ENCODE results near the gene RPRML. TPM values are rescaled to one million over a fixed set of nuclear protein-coding genes. Genes with fewer than 3 reads are reported as not detected.

RPRML gene
- total RNA-seq, 1 donor from 2014 or later = 0.32 TPM

DNA sequence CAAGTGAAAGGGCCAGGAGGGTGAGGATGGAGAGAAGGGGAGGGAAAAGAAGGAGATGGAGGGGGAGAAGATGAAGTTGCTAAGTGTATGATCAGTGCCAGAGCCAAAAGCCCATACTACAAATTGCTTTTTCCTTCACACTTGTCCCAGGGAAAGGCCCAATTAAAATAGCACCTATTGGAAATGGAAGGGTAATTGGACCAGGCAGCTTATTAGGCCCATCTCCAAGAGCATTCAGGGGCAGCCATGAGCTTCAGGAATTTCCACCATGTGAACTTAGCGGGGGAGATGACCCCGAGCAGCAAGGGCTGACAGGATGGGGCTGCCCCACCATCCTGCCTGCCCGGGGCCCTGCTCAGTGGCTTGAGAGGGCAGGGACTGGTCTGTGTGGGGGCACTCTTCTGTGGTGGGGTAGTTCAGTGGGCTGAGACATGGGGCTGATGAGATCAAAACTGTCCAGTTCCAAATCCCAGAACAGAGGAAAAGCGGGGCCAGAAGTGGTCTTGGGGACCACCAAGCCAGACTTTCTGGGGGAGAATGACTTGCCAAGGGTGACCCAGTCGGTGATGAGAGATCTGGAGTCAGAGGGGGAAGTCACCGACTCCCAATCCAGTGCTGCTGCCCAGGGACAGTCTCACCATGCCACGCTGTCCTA, 28.6 kb downstream of the RPRML start:
- DNase-seq = no peak
- ATAC-seq = no peak
- intact Hi-C loops (cut with micrococcal nuclease) = no loop called here

DNA sequence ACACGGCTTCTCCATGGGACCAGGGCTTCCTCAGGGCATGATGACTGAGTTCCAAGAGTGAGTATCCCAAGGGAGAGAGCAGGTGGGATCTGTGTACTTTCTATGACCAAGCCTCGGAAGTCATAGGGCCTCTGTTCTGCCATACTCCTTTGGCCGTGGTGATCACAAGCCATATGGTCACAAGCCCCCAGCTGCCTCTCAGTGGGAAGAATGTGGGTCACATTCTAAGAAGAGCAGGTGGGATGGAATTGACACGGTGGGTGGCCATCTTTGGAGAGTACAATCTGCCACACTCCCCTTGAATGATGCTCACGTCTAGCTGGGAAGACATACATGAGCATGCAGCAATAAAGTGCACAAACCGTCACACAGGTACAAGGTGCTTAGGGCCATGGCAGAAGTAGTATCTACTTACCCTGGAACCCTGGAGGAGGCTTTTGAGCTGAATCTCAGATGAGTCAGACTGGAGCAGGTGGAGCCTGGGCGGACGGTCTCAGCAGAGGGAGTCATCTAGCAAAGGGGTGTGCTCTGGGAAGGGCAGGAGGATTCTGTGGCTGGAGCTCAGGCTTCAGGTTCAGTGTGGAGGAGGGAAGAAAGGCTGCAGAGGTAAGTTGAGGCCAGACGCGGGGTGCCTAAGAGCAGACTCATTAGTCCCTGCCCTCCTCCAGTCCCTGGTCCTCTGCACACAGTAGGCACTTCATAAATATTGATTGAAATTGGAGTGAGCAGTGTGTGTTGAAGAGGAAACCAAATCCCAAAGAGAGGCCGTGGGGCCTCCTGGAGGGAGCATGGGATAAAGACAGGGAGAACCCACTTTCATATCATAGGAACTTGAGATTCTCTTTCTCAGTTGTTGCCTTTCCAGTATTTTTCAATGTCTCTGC, 29.5 kb downstream of the RPRML start:
- ATAC-seq (no peak), DNase-seq (no peak)
- intact Hi-C loops (cut with micrococcal nuclease) = no loop called here

DNA sequence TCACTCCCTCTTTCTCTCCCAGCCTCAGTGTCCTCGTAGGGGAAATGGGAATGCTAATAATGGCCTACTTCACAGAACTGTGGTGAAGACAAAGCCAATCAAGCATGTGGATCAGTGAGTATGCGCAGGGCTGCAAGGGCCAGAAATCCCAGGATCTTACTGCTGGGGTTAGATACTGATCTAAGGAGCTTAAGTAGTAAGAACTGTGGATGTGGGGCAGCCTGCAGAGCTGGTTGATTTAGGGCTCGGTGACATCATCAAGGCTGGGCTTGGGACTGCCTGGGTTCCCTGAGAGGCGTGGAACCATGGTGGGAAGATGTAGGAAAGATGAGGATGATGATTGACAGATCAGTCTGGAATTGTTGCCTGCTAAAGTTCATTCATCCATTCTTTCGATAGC, 30.5 kb downstream of the RPRML start:
- no peak for ATAC-seq
- DNase-seq = no peak
- intact Hi-C loops (cut with micrococcal nuclease) = no loop called here

DNA sequence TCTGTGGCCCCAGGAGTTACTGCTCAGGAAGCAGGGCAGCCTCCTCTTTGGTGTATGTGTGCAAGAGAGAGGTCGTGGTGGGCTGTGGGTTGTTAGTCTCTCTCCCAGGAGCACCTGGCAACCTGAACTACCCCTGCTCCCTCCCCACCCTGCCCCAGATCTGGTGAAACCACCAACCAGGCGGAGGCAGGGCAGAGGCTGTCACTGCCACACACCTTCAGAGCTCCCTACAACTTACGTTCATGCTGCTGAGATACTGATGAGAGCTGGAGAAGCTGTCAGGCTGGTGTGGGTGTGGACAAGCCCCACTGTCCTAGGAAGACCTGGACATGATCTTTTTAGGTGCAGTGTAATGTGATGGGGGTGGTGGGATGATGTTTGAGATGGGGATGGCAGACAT, 31.8 kb downstream of the RPRML start:
- no peak for DNase-seq
- intact Hi-C loops (cut with micrococcal nuclease) = no loop called here
- no peak for ATAC-seq

DNA sequence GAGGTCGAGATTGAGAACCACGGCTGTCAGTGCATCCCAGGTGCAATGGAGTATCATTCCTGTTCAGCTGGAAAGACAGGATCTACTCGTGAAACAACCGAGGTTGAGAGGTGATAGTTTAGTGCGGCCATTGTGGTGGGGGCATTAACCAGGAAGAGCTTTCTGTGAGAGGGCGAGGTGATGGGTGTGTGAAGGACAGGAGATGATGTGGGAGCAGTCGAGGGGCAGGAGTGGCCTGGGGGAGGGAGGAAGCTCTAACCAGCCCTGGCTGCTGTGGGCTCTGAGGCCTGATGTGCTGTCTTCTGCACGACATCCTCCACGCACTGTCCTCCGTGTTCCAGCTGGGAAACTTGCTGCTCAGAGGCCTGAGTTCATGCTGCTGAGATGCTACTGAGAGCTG, 34.1 kb downstream of the RPRML start:
- intact Hi-C loops (cut with micrococcal nuclease) = no loop called here
- DNase-seq = no peak
- ATAC-seq = no peak

DNA sequence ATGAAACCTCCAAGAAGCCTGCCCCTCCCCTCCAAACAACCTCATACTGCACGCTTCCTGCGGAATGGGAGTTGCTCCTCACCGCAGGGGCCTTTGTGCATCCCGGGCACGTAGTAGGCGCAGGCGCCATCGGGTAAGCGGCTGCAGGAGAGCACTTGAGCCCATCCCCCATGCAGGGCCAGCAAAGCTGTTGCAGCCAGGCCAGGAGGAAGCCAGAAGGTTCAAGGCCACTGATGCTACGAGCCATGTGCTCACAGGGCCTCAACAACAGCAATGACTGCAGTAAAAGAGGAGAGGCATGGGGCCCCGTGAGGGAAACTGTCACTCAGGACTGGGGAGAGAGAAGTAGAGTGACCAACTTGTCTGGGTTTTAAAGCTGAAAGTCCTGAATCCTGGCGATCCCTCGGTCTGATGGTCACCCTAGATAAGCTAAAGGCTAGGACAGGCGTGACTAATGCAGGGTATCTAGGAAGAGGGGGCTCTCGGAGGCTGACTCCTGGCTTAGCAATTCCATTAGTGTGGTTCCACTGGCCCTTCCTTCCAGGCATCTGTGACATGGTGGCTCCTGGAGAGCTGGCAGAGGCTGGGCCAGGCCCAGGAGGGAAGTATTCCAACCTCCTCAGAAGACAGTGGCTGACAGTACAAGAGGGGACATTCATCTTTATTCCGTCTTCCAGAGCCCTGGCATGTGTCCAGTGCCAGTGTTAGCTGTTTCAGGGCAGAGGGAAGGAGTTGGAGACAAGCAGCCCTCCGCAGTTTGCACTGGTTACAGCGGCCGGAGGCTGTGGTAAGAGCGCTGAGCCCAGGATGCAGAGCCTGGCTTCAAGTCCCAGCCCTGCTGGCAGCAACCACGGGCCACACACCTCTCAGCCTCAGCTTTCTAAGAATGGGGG, 35.3 kb downstream of the RPRML start:
- intact Hi-C loops (cut with micrococcal nuclease) = no loop called here
- DNase-seq (peak; percentile 40), ATAC-seq (peak; percentile 27)

DNA sequence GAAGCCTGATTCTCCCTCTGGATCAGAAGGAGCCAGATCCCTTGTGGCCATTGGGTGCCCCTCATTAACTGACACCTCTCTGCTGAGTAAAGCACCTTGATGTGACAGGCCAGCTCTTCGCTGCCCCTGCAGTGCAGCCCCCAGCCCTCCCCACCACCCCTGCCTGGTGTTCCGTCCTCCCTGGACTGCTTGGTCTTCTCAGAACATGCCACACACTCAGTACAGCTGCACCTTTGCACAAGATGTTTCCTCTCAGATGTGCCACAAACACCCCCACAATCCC, 35.9 kb downstream of the RPRML start:
- peak; percentile 3 for ATAC-seq
- intact Hi-C loops (cut with micrococcal nuclease) = no loop called here
- DNase-seq = no peak

DNA sequence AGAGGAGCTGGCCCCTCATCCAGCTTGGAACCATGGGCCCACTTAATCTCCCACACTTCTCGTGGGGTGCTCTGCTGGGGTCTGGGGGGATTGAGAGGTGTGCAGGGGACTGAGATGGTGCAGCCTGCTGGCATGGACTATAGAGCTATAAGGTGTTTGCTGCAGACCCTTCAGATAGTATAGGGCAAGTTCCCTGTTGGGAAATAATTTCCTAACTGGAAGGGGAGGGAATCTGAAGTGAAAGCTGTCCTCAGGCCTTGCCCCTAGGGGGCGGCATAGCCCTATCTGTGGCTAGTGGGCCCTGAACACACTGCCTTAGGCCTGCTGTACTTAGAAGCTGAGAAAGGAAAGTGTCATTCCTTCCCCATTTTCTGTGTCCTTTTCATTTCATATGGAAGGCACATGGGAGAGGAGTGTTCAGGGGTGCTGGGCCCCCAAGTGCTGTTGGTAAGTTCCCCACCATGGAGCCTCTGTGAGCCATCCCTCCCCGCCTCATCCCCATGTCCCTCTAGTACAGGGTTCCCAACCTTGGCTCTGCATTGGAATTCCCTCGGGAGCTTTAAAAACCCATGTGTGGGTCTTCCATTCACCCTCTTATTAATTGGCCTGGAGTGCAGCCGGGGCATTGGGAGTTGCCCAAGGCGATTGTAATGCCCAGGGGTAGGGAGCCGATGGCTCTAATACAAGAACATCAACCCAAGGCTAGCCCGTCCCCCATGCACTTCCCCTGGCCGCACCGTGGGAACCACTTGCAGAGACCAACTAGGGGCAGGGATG, 36.4 kb downstream of the RPRML start:
- ATAC-seq (peak; percentile 77), DNase-seq (peak; percentile 82)
- intact Hi-C loops (cut with micrococcal nuclease) = no loop called here

DNA sequence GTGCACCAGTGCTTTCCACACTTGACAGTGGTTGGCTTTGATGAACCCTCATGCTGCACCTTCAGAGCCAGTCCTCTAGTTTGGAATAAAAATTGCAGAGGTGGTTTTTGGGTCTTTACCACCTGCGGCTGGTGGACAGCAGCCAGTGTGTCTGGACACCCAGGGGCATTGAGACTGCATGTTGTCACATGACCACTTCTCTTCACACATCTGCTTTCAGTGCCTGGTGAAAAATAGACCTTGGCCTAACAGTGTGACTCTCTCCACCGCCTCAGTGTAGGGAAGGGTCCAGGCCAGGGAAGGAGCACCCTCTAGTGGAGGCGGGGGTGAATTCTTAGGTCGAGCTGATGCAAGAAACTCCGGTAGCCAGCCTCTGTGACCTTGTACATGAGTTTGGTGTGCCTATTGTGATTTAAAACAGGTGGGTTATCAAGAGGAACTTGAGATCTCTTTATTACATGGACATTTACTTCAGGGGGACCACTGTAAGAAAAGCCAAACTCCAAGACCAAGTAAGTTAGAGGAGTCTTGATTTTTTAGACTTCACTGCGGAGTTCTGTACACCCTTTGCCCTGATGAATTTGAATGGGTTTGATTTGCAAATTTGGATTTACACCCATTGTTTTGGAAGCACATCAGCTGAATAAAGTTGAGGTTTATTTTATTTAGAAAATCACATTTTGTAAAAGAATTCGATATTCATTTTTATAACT, 38.2 kb downstream of the RPRML start:
- DNase-seq (peak; percentile 73), ATAC-seq (peak; percentile 78)
- intact Hi-C loops (cut with micrococcal nuclease) = no loop called here

DNA sequence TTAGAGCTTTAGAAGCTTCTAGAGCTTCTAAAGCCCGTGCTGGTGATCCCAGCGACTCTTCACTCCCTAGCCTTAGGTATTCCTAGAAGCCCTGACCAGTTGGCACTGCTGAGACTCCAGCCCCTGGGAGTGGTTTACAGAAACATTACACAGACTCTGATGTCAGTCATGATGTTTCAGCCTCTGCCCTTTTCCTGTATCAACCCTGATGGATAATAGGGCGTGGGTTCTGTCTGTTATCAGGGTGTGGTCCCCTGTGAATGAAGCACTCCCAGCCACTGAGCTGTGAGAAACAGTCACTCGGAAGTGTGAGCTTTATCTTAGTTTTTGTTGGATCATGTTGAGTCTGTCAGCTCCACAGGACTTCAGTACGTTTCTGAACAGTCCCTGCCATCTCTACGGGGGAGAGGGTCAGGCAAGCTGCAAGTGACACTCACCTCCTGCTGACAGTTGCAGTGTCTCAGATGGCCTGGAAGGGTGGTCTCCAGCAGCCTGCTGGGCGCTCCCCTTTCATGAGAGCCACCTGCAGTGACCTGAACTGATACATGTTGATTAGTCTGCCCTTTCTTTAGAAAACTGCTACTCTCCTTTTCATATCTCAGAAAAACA, 43.3 kb downstream of the RPRML start:
- peak; percentile 79 for ATAC-seq
- intact Hi-C loops (cut with micrococcal nuclease) = no loop called here
- DNase-seq = no peak

DNA sequence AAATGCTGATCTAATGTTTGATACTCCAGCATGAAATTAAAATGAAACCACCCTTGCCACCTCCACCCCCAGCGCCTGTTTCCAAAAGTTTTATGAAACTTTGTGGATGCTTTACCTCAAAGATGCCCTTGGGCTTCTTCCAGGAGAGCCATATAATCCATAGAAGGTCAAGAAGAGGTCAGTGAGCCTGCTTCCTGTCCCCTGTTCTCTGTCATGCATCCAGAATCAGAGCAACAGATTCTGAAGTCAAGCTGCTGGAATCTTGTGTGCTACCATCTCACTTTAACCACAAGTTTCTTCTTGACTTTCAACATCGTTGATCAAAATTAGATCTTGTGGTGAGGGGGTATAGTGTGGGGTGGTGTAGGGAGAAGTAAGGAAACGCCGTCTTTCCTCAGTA, 47.5 kb downstream of the RPRML start:
- intact Hi-C loops (cut with micrococcal nuclease) = no loop called here
- DNase-seq (no peak), ATAC-seq (no peak)

DNA sequence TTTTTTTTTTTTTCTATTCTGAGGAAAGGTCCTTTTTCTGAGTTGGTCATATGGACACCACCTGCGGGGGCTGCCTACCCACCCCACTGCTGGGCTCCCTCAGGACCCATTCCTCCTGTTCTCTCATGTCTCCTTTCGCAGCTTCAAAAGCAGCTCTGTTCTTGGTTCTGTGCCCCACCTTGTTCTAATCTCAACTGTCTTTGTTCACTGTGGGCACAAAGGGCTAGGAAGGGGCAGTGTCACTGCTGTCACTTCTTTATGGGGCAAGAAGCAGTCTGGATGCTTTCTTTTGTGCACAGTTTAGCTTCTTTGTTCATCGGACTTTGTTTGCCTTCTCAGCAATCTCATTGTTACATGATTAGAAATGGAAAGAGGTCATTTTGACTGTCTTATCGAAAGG, 49.0 kb downstream of the RPRML start:
- ATAC-seq (no peak), DNase-seq (no peak)
- intact Hi-C loops (cut with micrococcal nuclease) = no loop called here

DNA sequence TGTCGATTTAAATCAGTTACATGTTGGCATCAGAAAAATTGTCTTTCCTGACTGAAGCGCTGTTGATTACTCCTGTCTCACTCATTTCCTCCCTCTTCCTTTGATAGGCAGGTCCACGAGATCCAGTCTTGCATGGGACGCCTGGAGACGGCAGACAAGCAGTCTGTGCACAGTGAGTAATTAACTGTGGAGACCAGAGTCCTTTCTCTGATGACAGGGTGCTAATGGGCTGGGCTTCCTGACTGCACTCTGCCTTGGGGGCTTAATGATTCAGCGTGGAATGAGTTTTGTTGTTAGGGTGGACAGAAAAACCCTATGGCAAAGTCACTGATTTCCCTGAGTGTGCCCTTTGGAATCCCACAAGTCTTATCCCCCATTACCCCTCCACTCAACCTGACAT, 49.6 kb downstream of the RPRML start:
- DNase-seq (no peak), ATAC-seq (no peak)
- intact Hi-C loops (cut with micrococcal nuclease) = loop anchor here (10.0 kb wide), 1 partner anchor 85 kb away; no protein-coding TSS in a partner anchor

DNA sequence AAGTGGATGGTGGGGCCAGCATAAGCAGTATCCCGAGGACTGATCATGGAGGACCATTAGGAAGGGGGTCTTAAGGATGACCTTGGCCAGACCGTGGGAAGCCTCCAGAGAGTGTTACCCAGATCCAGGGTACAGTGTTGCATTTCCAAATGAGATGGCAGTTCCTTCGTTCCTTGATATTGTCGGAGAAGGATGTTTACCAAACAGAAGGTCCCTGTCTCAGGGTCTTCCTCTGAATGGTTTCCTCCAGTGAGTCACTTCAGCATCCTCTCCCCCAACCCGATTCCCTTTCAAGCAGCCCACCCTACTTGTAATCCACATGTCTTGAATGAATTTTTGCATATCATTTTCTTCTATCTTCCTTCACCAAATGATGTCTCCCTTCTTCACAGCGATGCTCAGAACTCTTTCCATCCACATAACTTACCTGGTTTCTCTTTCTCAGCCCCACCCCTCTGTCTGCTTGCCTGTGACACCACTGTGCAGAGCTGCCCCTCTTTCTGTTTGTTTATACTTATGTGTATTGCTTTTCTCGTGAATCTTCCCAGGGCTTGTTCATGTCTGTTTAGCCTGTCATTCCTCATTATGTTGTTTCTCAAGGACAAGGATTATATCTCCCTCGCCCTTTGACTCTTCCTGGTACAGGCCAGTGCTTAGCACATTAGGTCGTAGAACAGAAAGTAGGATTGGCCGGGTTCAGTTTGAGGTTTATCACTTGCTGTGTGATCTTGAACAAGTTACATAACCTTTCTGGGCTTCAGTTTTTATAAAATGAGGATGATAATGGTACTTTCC, 50.4 kb downstream of the RPRML start:
- intact Hi-C loops (cut with micrococcal nuclease) = loop anchor here (10.0 kb wide), 1 partner anchor 84 kb away; no protein-coding TSS in a partner anchor
- ATAC-seq (no peak), DNase-seq (no peak)
